Naive thymus-derived CD4-positive, alpha-beta T cell (primary cell): ENCODE data around the gene CADM1. TPM values are rescaled to one million over a fixed set of nuclear protein-coding genes. Genes with fewer than 3 reads are reported as not detected.

Experiments
- ATAC-seq: fragments of 150-1000 bp; cut with Tn5 transposase; 2 replicates; pipeline ENCODE4 v1.10.0; 2021; ENCODE audit warnings: mild to moderate bottlenecking, moderate library complexity
- CTCF ChIA-PET: fragments of 350-600 bp; sonication (Branson Sonifier 250); formaldehyde crosslinking; loops from one replicate; lab custom pipeline; 2021; ENCODE audit warnings: antibody characterized with exemption; lab: Charles Lee
- POLR2A ChIA-PET: fragments of 350-600 bp; sonication (Branson Sonifier 250); formaldehyde crosslinking; loops from one replicate; lab custom pipeline; 2021; ENCODE audit warnings: antibody characterized with exemption, inconsistent platforms; lab: Charles Lee
- DNase-seq, 9 donors: peaks; one replicate each; pipeline versions ENCODE4 v3.0.0 to v3.0.0-alpha.2; 2020 to 2022; ENCODE audit warnings: mixed read lengths in 1 of 9
- H3K27ac ChIP-seq: one replicate; pipeline ENCODE4 v1.7.0; 2013; ENCODE audit warnings: mild to moderate bottlenecking, low read depth, low read length, moderate library complexity
- H3K27me3 ChIP-seq, 2 donors: one replicate each; pipeline ENCODE4 v1.7.0; 2013; ENCODE audit warnings: low read length in 2 of 2, mild to moderate bottlenecking in 2 of 2, moderate library complexity in 2 of 2; ENCODE audit not compliant: control insufficient read depth in 2 of 2, insufficient read depth in 2 of 2
- H3K36me3 ChIP-seq, 3 experiments: 1 replicate in 2 of 3; 2 replicates in 1 of 3; pipeline ENCODE4 v1.7.0; 2013; ENCODE audit warnings: low read length in 3 of 3, mild to moderate bottlenecking in 3 of 3, moderate library complexity in 1 of 3; ENCODE audit not compliant: insufficient read depth in 3 of 3, control insufficient read depth in 2 of 3
- H3K4me1 ChIP-seq, 2 donors: one replicate each; pipeline ENCODE4 v1.7.0; 2013; ENCODE audit warnings: low read length in 2 of 2, mild to moderate bottlenecking in 2 of 2, moderate library complexity in 1 of 2; ENCODE audit not compliant: control insufficient read depth in 2 of 2, insufficient read depth in 2 of 2
- H3K4me3 ChIP-seq: 2 replicates; pipeline ENCODE4 v1.7.0; 2013; ENCODE audit warnings: mild to moderate bottlenecking, low read length
- H3K9me3 ChIP-seq, 3 experiments: 1 replicate in 2 of 3; 2 replicates in 1 of 3; pipeline ENCODE4 v1.7.0; 2013; ENCODE audit warnings: low read length in 3 of 3; ENCODE audit not compliant: control insufficient read depth in 2 of 3
- H3K27ac Mint-ChIP-seq, 9 donors: one replicate each; pipeline ENCODE4 v1.8.0; 2020 to 2022; ENCODE audit warnings: mixed read lengths in 9 of 9, mild to moderate bottlenecking in 8 of 9, moderate library complexity in 5 of 9, inconsistent platforms in 2 of 9
- H3K27me3 Mint-ChIP-seq, 5 donors: one replicate each; pipeline ENCODE4 v1.8.0; 2021 to 2022; ENCODE audit warnings: mixed read lengths in 5 of 5, mild to moderate bottlenecking in 1 of 5
- H3K36me3 Mint-ChIP-seq, 5 donors: one replicate each; pipeline ENCODE4 v1.8.0; 2020 to 2022; ENCODE audit warnings: mixed read lengths in 5 of 5, mild to moderate bottlenecking in 3 of 5, inconsistent platforms in 1 of 5
- H3K4me1 Mint-ChIP-seq, 7 donors: one replicate each; pipeline ENCODE4 v1.8.0; 2020 to 2022; ENCODE audit warnings: mixed read lengths in 7 of 7, mild to moderate bottlenecking in 3 of 7, inconsistent platforms in 1 of 7
- H3K4me3 Mint-ChIP-seq, 10 donors: one replicate each; pipeline ENCODE4 v1.8.0; 2020 to 2022; ENCODE audit warnings: mild to moderate bottlenecking in 10 of 10, mixed read lengths in 10 of 10, moderate library complexity in 6 of 10, inconsistent platforms in 2 of 10
- H3K9me3 Mint-ChIP-seq, 11 donors: one replicate each; pipeline ENCODE4 v1.8.0; 2020 to 2022; ENCODE audit warnings: mixed read lengths in 11 of 11, mild to moderate bottlenecking in 4 of 11, inconsistent platforms in 1 of 11, moderate library complexity in 1 of 11
- intact Hi-C, 2 donors: fragments of 100-400 bp; cut with micrococcal nuclease; formaldehyde crosslinking; loops; one replicate each; pipeline ENCODE4 v1.15.1; 2023
- polyA plus RNA-seq, 2 donors: library from polyadenylated mRNA; unstranded; fragments of 300-500 nt; fragmentation: Illumina TruSeq; gene quantifications; one replicate each; pipeline ENCODE4 v1.2.3, GENCODE V29; 2021
- total RNA-seq, 6 experiments: library from RNA in 5 of 6; stranded (reverse) in 5 of 6; gene quantifications; 1 replicate in 5 of 6; 2 replicates in 1 of 6; pipeline ENCODE4 v1.2.3 and lab custom pipeline; 2021 to 2026

Gene CADM1
- total and polyA plus RNA-seq, 7 experiments from 2014 or later: 0.29 to 2.7 (median 0.69) TPM

DNA sequence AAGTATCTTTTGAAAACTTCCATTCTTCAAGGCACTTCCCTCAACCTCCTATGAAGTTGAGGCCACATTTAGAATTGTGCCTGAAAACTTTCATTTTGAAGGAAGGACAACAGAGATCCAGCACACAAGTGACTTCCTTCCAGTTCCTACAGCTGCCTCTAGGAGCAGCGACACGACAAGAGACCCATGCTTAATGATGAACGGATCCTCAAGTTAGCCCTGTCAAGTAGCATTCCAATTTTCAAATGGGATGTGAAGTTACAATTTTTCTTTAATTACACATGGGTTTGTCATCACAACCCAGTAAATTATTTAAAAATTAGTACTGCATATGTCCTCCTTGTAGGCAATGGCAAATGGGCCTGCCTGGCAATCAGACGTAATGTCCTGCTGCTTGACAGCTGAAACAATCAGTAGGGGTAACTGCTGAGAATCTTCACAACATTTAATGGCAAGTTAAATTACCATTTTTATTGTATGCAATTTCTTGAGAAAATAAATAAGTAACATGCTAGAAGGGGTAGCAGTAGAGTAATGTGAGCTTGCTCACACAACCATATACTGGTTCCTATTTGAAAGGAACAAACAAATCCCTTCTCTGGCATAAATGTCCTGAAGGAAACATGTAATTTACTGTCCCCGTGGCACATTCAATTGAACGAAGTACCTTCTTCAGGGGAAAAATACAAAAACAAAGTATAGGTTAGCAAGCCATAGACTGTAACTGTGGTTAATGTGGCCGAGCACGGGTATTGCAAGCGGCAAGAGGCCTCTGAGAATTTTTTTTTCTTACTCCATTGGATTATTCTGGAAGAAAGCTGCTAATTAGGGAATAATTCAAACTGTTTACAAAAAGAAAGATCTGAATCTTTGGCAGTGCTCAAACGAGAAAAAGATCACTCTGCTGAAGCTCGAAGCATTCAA is 288.3 kb downstream of the CADM1 start:
- ATAC-seq (no peak), DNase-seq (no peak)
- peaks cover 0 to 24% of the 10 kb centered on the region in 2 donors for H3K4me1 ChIP-seq
- no peak overlapping the region for H3K4me3 ChIP-seq
- ChIA-PET CTCF (no interaction called here), POLR2A (no interaction called here)
- no peaks in the 10 kb centered on the region for H3K9me3 ChIP-seq
- intact Hi-C loops: no loop called here
- H3K36me3 ChIP-seq: no peaks in the 10 kb centered on the region
- H3K27me3 ChIP-seq: no peaks in the 10 kb centered on the region
- Mint-ChIP-seq H3K27ac (no peak overlapping the region), H3K4me3 (no peak overlapping the region), H3K36me3 (no peaks in the 10 kb centered on the region), H3K27me3 (peaks cover 0 to 33% (median 8%) of the 10 kb centered on the region in 5 donors), H3K4me1 (peaks cover 0 to 19% (median 0%) of the 10 kb centered on the region in 7 donors), H3K9me3 (peaks cover 0 to 2% (median 0%) of the 10 kb centered on the region in 11 donors)
- no peak overlapping the region for H3K27ac ChIP-seq

DNA sequence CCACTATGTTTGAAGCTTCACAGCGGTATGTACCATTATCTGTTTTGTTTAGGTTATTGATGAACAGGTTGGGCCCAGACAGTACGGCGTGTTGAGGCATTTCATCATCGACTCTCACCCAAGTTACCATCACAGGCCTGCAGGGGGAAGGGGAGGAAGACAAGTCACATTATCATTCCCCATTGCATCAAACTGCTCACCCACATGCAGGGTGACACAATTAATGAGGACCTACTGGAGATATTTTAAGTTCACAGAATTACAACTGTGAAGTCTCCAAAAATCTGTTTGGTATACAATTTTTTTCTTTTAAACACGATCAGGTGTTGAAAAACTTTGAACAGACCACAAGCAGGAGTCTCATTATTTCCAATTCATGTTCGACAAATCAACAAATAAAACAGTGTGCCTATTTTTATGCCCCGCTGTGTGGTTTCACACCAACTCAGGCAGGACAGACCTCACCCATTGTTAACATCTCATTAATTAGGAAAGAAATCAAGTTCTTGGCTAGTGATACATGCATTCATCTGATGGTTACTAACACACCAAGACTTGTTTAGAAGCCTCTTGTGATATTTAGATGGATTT is 289.5 kb downstream of the CADM1 start:
- ChIA-PET POLR2A (no interaction called here), CTCF (no interaction called here)
- DNase-seq: no peak
- Histone ChIP-seq H3K36me3 (no peaks in the 10 kb centered on the region), H3K27ac (no peak overlapping the region), H3K27me3 (no peaks in the 10 kb centered on the region), H3K9me3 (no peaks in the 10 kb centered on the region), H3K4me3 (no peak overlapping the region), H3K4me1 (peaks cover 0 to 24% of the 10 kb centered on the region in 2 donors)
- H3K36me3 Mint-ChIP-seq: no peaks in the 10 kb centered on the region
- no peak overlapping the region for H3K27ac Mint-ChIP-seq
- H3K4me1 Mint-ChIP-seq: peaks cover 0 to 19% (median 0%) of the 10 kb centered on the region in 7 donors
- H3K27me3 Mint-ChIP-seq: peaks cover 0 to 33% (median 8%) of the 10 kb centered on the region in 5 donors
- H3K4me3 Mint-ChIP-seq: no peak overlapping the region
- peaks cover 0 to 2% (median 0%) of the 10 kb centered on the region in 11 donors for H3K9me3 Mint-ChIP-seq
- intact Hi-C loops: no loop called here
- no peak for ATAC-seq

DNA sequence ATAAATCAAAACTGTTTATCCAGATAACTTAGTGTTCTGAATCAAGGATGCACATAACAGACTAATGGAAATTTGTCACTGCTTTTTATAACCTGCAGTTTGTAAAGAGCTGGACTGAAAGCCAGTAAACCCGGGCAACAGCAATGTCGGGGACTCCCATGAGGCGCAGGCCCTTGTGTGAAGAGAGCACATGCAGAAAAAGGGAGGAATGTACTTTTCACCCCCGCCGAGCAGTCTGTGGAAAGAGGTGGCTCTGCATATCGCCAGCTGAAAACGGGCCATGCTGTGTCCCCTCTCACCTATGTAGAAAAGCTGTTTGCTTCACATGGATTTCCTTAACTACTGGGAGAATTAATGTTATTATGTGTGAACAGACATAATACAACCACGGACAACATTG is 291.2 kb downstream of the CADM1 start:
- no peak overlapping the region for H3K27ac ChIP-seq
- no peaks in the 10 kb centered on the region for H3K36me3 ChIP-seq
- POLR2A ChIA-PET: no interaction called here
- no peak for ATAC-seq
- intact Hi-C loops: no loop called here
- CTCF ChIA-PET: no interaction called here
- H3K4me1 ChIP-seq: peaks cover 0 to 18% of the 10 kb centered on the region in 2 donors
- peaks cover 0 to 4% (median 0%) of the 10 kb centered on the region in 11 donors for H3K9me3 Mint-ChIP-seq
- no peaks in the 10 kb centered on the region for H3K36me3 Mint-ChIP-seq
- no peak overlapping the region for H3K27ac Mint-ChIP-seq
- H3K4me1 Mint-ChIP-seq: peaks cover 0 to 9% (median 0%) of the 10 kb centered on the region in 7 donors
- no peak overlapping the region for H3K4me3 ChIP-seq
- peaks cover 0 to 24% (median 8%) of the 10 kb centered on the region in 5 donors for H3K27me3 Mint-ChIP-seq
- H3K9me3 ChIP-seq: no peaks in the 10 kb centered on the region
- DNase-seq: no peak
- H3K27me3 ChIP-seq: no peaks in the 10 kb centered on the region
- H3K4me3 Mint-ChIP-seq: no peak overlapping the region

DNA sequence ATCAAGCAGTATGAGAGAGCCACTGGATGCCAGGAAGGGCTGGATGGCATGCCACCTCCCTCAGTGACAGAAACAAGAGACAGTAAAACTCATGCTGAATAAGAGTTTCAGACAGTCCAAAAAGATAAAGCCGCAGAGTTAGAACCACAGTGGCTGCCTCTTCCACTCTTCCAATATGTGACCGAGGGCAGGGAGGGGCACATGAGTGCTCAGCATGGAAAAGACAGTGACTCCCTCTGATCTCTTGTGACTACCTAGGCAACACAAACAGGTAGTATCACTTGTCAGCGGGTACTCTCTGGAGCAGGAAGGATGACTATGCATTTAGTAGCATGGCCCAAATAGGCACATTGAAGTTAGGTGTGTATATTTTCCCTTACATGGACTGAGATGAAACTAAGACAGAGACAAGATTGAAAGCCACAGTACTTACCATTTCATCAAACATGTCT is 295.4 kb downstream of the CADM1 start:
- DNase-seq: no peak

DNA sequence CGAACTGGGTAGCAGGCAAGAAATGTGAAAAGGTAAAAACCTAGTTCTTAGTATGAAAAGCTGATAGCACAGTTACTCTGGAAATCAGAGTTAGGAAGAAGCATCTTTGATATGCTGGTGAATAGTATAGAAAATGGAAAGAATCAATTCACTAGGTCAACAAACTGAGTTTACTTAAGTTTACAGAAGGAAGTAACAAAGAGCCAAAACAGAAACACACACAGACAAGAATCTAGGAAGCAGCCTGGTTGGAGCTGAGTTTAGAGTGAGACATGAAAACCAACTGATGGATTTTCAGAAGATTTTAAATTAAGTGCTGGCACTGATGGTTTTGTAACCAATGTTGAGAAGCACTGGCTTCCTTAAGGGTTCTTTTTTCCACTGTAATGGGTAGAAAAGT is 296.3 kb downstream of the CADM1 start:
- H3K9me3 ChIP-seq: no peaks in the 10 kb centered on the region
- ATAC-seq (no peak), DNase-seq (no peak)
- H3K4me1 ChIP-seq: no peaks in the 10 kb centered on the region
- Mint-ChIP-seq H3K4me3 (no peak overlapping the region), H3K27ac (no peak overlapping the region), H3K27me3 (peaks cover 0 to 28% (median 0%) of the 10 kb centered on the region in 5 donors), H3K4me1 (peaks cover 0 to 4% (median 0%) of the 10 kb centered on the region in 7 donors), H3K36me3 (no peaks in the 10 kb centered on the region), H3K9me3 (peaks cover 0 to 3% (median 0%) of the 10 kb centered on the region in 11 donors)
- ChIA-PET CTCF (no interaction called here), POLR2A (no interaction called here)
- H3K4me3 ChIP-seq: no peak overlapping the region
- intact Hi-C loops: no loop called here
- no peak overlapping the region for H3K27ac ChIP-seq
- no peaks in the 10 kb centered on the region for H3K36me3 ChIP-seq
- H3K27me3 ChIP-seq: no peaks in the 10 kb centered on the region

More for the DNA sequence above, 295.4 kb downstream of the CADM1 start:
- Histone ChIP-seq H3K27me3 (no peaks in the 10 kb centered on the region), H3K9me3 (no peaks in the 10 kb centered on the region), H3K4me1 (no peaks in the 10 kb centered on the region), H3K36me3 (no peaks in the 10 kb centered on the region), H3K4me3 (no peak overlapping the region), H3K27ac (no peak overlapping the region)
- Mint-ChIP-seq H3K27ac (no peak overlapping the region), H3K4me3 (no peak overlapping the region), H3K4me1 (peaks cover 0 to 4% (median 0%) of the 10 kb centered on the region in 7 donors), H3K36me3 (no peaks in the 10 kb centered on the region), H3K9me3 (peaks cover 0 to 3% (median 0%) of the 10 kb centered on the region in 11 donors), H3K27me3 (peaks cover 0 to 27% (median 0%) of the 10 kb centered on the region in 5 donors)
- intact Hi-C loops: no loop called here
- ATAC-seq: no peak
- ChIA-PET POLR2A (no interaction called here), CTCF (no interaction called here)

DNA sequence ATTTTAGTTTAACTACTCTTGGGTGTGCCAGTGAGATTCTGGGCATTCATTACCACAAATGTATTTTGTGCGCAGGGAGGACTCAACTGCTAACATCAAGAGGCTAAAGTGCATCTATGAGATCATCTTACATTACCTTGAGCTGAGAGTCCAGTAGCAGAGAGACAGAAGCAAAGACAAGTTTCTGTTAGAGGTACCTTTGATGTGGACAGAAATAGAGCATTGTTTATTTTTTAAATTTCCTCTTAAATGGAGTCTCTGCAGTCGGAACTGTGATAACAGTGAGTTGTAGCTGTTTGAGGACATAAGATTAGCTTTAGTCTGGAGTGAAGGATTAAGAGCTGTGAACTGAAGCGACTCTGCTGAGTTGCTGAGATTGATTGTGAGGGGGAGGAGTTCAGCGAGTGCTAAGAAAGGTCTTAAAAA is 297.0 kb downstream of the CADM1 start:
- no peaks in the 10 kb centered on the region for H3K36me3 Mint-ChIP-seq
- peaks cover 0 to 3% (median 0%) of the 10 kb centered on the region in 11 donors for H3K9me3 Mint-ChIP-seq
- no peak overlapping the region for H3K4me3 ChIP-seq
- no peak overlapping the region for H3K27ac Mint-ChIP-seq
- H3K27me3 Mint-ChIP-seq: peaks cover 0 to 27% (median 0%) of the 10 kb centered on the region in 5 donors
- ATAC-seq (no peak), DNase-seq (no peak)
- ChIA-PET POLR2A (no interaction called here), CTCF (no interaction called here)
- no peaks in the 10 kb centered on the region for H3K27me3 ChIP-seq
- H3K36me3 ChIP-seq: no peaks in the 10 kb centered on the region
- peaks cover 0 to 4% (median 0%) of the 10 kb centered on the region in 7 donors for H3K4me1 Mint-ChIP-seq
- intact Hi-C loops: no loop called here
- H3K9me3 ChIP-seq: no peaks in the 10 kb centered on the region
- no peaks in the 10 kb centered on the region for H3K4me1 ChIP-seq
- H3K4me3 Mint-ChIP-seq: no peak overlapping the region
- H3K27ac ChIP-seq: no peak overlapping the region
